ENCODE results near the gene SLC38A10.
"Not testable (repeated sequence)": the region's sequence is repeated elsewhere in the genome, so short reads cannot be mapped to it uniquely, and the experiment has no call there.

Gene SLC38A10

GRCh38 chr17:81310949-81311550, 15.9 kb upstream of the SLC38A10 start:
- DNase-seq, result no peak

- DNase-seq, result no peak
Observed at GRCh38 chr17:81309859-81310839, 15.0 kb upstream of the SLC38A10 start.

GRCh38 chr17:81309140-81309858, 14.2 kb upstream of the SLC38A10 start:
- peak; percentile 4 to 27 for DNase-seq

- not testable (repeated sequence) for DNase-seq
Observed at GRCh38 chr17:81308784-81309139, 13.7 kb upstream of the SLC38A10 start.

GRCh38 chr17:81307636-81308560, 12.8 kb upstream of the SLC38A10 start:
- DNase-seq, result no peak

GRCh38 chr17:81306898-81307510, 11.9 kb upstream of the SLC38A10 start:
- DNase-seq, result no peak

- DNase-seq, result no peak
Observed at GRCh38 chr17:81306491-81306890, 11.4 kb upstream of the SLC38A10 start.

- DNase-seq, result no peak
Observed at GRCh38 chr17:81305051-81305630, 10.0 kb upstream of the SLC38A10 start.

- DNase-seq, result no peak
Observed at GRCh38 chr17:81304196-81305015, 9.3 kb upstream of the SLC38A10 start.

- no peak for DNase-seq
Observed at GRCh38 chr17:81303385-81303784, 8.3 kb upstream of the SLC38A10 start.

- DNase-seq, result no peak
Observed at GRCh38 chr17:81302861-81303333, 7.8 kb upstream of the SLC38A10 start.

GRCh38 chr17:81302324-81302723, 7.2 kb upstream of the SLC38A10 start:
- DNase-seq, result no peak

GRCh38 chr17:81301195-81302144, 6.4 kb upstream of the SLC38A10 start:
- DNase-seq, result no peak

- no peak for DNase-seq
Observed at GRCh38 chr17:81300586-81301155, 5.6 kb upstream of the SLC38A10 start.

- DNase-seq, result no peak
Observed at GRCh38 chr17:81299846-81300585, 4.9 kb upstream of the SLC38A10 start.

GRCh38 chr17:81298991-81299738, 4.1 kb upstream of the SLC38A10 start:
- no peak for DNase-seq

GRCh38 chr17:81298325-81298990, 3.4 kb upstream of the SLC38A10 start:
- DNase-seq, result no peak
